ENCODE data around the gene CREBZF. TPM values are rescaled to one million over a fixed set of nuclear protein-coding genes. Genes with fewer than 3 reads are reported as not detected.

The CREBZF gene
- total RNA-seq, 1 donor from 2014 or later: 66.3 TPM

Other genes starting within 250 kb of the CREBZF start
- 1.5 and 2.4 TPM in 2 replicates for gene DLG2, start 37.8 kb downstream of the CREBZF start, total RNA-seq
- gene TMEM126B, start 36.5 kb downstream of the CREBZF start, total RNA-seq: 36.4 and 37.8 TPM in 2 replicates
- 22.0 and 25.8 TPM in 2 replicates for gene TMEM126A, start 17.2 kb downstream of the CREBZF start, total RNA-seq
- gene CCDC89, start 21.1 kb upstream of the CREBZF start, total RNA-seq: not detected in 2 replicates
- gene SYTL2, start 146.0 kb upstream of the CREBZF start, total RNA-seq: 4.7 and 5.6 TPM in 2 replicates
- gene CCDC83, start 190.3 kb upstream of the CREBZF start, total RNA-seq: not detected in 2 replicates